Activated naive CD4-positive, alpha-beta T cell treated with Interleukin-2 at 50 U/mL for 16 hours (primary cell): Measurements from ENCODE around the gene ADH6.
"Not testable (repeated sequence)": the region's sequence is repeated elsewhere in the genome, so short reads cannot be mapped to it uniquely, and the experiment has no call there.

ENCODE experiments used
- DNase-seq: peaks from one replicate; pipeline ENCODE4 v3.0.0-alpha.2; 2020

Gene ADH6

GRCh38 chr4:99219072-99219471, at the start of gene ADH6:
ADH6 (minus strand) TSS chr4:99219246; CDS start chr4:99219152, 94 bp downstream.
- no peak for DNase-seq

GRCh38 chr4:99264927-99265326, 45.9 kb upstream of the ADH6 start:
- DNase-seq = no peak

GRCh38 chr4:99252746-99253145, 33.7 kb upstream of the ADH6 start:
- no peak for DNase-seq

GRCh38 chr4:99248714-99249113, 29.7 kb upstream of the ADH6 start:
- DNase-seq = no peak

- no peak for DNase-seq
These were observed 16.9 kb upstream of the ADH6 start for GRCh38 chr4:99235955-99236354.

GRCh38 chr4:99234331-99235010, 15.4 kb upstream of the ADH6 start:
- DNase-seq = no peak

GRCh38 chr4:99233397-99233796, 14.4 kb upstream of the ADH6 start:
- not testable (repeated sequence) for DNase-seq

- DNase-seq = not testable (repeated sequence)
These were observed 9.7 kb upstream of the ADH6 start for GRCh38 chr4:99228706-99229105.

GRCh38 chr4:99227646-99228045, 8.6 kb upstream of the ADH6 start:
- DNase-seq = not testable (repeated sequence)

- no peak for DNase-seq
These were observed 2.9 kb upstream of the ADH6 start for GRCh38 chr4:99221980-99222379.

- no peak for DNase-seq
These were observed 433 bp upstream of the ADH6 start for GRCh38 chr4:99219479-99219878.

GRCh38 chr4:99215521-99215920, 3.5 kb downstream of the ADH6 start:
- no peak for DNase-seq

- DNase-seq = no peak
These were observed 8.3 kb downstream of the ADH6 start for GRCh38 chr4:99210789-99211188.

- DNase-seq = no peak
These were observed 9.4 kb downstream of the ADH6 start for GRCh38 chr4:99209671-99210070.

- no peak for DNase-seq
These were observed 10.3 kb downstream of the ADH6 start for GRCh38 chr4:99208719-99209075.

- DNase-seq = no peak
These were observed 10.9 kb downstream of the ADH6 start for GRCh38 chr4:99207911-99208718.

GRCh38 chr4:99207069-99207743, 11.8 kb downstream of the ADH6 start:
- DNase-seq = no peak

GRCh38 chr4:99205153-99205979, 13.7 kb downstream of the ADH6 start:
- no peak for DNase-seq

- DNase-seq = no peak
These were observed 16.5 kb downstream of the ADH6 start for GRCh38 chr4:99202536-99202935.

- no peak for DNase-seq
These were observed 17.0 kb downstream of the ADH6 start for GRCh38 chr4:99202094-99202493.

- DNase-seq = no peak
These were observed 17.4 kb downstream of the ADH6 start for GRCh38 chr4:99201690-99202089.

- no peak for DNase-seq
These were observed 18.9 kb downstream of the ADH6 start for GRCh38 chr4:99200138-99200537.

- DNase-seq = no peak
These were observed 28.7 kb downstream of the ADH6 start for GRCh38 chr4:99190336-99190735.
